Keratinocyte (primary cell): ENCODE data around the gene ACYP2. TPM values are rescaled to one million over a fixed set of nuclear protein-coding genes. Genes with fewer than 3 reads are reported as not detected.

Experiments used
- DNase-seq: peaks from one replicate; pipeline ENCODE4 v3.0.0-alpha.2; 2011; ENCODE audit warnings: low read depth, missing footprints, low spot score
- FAIRE-seq: peaks from 2 replicates; lab custom pipeline; 2011; peaks lifted over from hg19 to GRCh38; lab: Jason Lieb, UNC
- H2AFZ ChIP-seq: 2 replicates; pipeline ENCODE4 v1.6.0; 2012; ENCODE audit warnings: low read length, control low read depth, inconsistent platforms; ENCODE audit not compliant: control insufficient read depth
- H3K27ac ChIP-seq: 2 replicates; pipeline ENCODE4 v1.5.1; 2011; ENCODE audit warnings: low read length; ENCODE audit not compliant: control insufficient read depth, insufficient read depth
- H3K27me3 ChIP-seq: 3 replicates; pipeline ENCODE4 v1.6.0; 2011; ENCODE audit warnings: low read length; ENCODE audit not compliant: control insufficient read depth, insufficient read depth; ENCODE audit errors: extremely low read depth
- H3K36me3 ChIP-seq, 2 experiments: 2 replicates in 1 of 2; 3 replicates in 1 of 2; pipeline ENCODE4 v1.5.1; 2011; ENCODE audit warnings: low read length in 2 of 2, mild to moderate bottlenecking in 1 of 2; ENCODE audit not compliant: control insufficient read depth in 2 of 2, insufficient read depth in 2 of 2; ENCODE audit errors: extremely low read depth in 1 of 2
- H3K4me1 ChIP-seq: 3 replicates; pipeline ENCODE4 v1.5.1; 2011; ENCODE audit warnings: low read length; ENCODE audit not compliant: control insufficient read depth, insufficient read depth; ENCODE audit errors: extremely low read depth
- H3K4me2 ChIP-seq: 3 replicates; pipeline ENCODE4 v1.6.0; 2011; ENCODE audit warnings: low read depth, low read length; ENCODE audit not compliant: control insufficient read depth, insufficient read depth; ENCODE audit errors: extremely low read depth
- H3K4me3 ChIP-seq, 3 experiments: fragments of 200-600 bp in 1 of 3; sonication (generic) in 1 of 3; 2 replicates in 2 of 3; 3 replicates in 1 of 3; pipeline ENCODE4 v1.5.1; 2011 to 2016; ENCODE audit warnings: low read length in 3 of 3, mild to moderate bottlenecking in 3 of 3, control low read depth in 2 of 3, inconsistent platforms in 1 of 3, low read depth in 1 of 3, mixed read lengths in 1 of 3, mixed run types in 1 of 3, moderate library complexity in 1 of 3; ENCODE audit not compliant: control insufficient read depth in 2 of 3, insufficient read depth in 2 of 3; ENCODE audit errors: extremely low read depth in 1 of 3
- H3K79me2 ChIP-seq: 2 replicates; pipeline ENCODE4 v1.6.0; 2012; ENCODE audit warnings: low read length; ENCODE audit not compliant: control insufficient read depth, insufficient read depth
- H3K9ac ChIP-seq: 3 replicates; pipeline ENCODE4 v1.6.0; 2011; ENCODE audit warnings: low read length; ENCODE audit not compliant: control insufficient read depth, insufficient read depth; ENCODE audit errors: extremely low read depth
- H3K9me1 ChIP-seq: 3 replicates; pipeline ENCODE4 v1.6.0; 2011; ENCODE audit warnings: low read length; ENCODE audit not compliant: control insufficient read depth, insufficient read depth; ENCODE audit errors: extremely low read depth
- H3K9me3 ChIP-seq: 2 replicates; pipeline ENCODE4 v1.5.1; 2012; ENCODE audit warnings: low read depth, low read length; ENCODE audit not compliant: control insufficient read depth
- H4K20me1 ChIP-seq: 3 replicates; pipeline ENCODE4 v1.6.0; 2011; ENCODE audit warnings: low read length; ENCODE audit not compliant: control insufficient read depth, insufficient read depth; ENCODE audit errors: extremely low read depth
- EZH2 ChIP-seq: IDR thresholded peaks from one replicate; pipeline ENCODE4 v1.6.1; 2012; ENCODE audit warnings: inconsistent platforms, mild to moderate bottlenecking, low read length, moderate library complexity
- dilution Hi-C: fragments of 300-500 bp; cut with MboI; formaldehyde crosslinking; loops from one replicate; pipeline ENCODE4 v1.7.0; 2020; ENCODE audit warnings: low sequenced_read_pairs; ENCODE audit not compliant: extremely low pct_ligation_motif_present
- polyA plus RNA-seq, 5 experiments: library from polyadenylated mRNA; depleted of rRNA in 3 of 5; stranded (reverse) in 3 of 5; stranded (forward) in 1 of 5; unstranded in 1 of 5; fragments of >200 nt; gene quantifications; 1 replicate in 1 of 5; 2 replicates in 3 of 5; 3 replicates in 1 of 5; pipeline versions ENCODE4 v1.2.1 to v1.2.3, GENCODE V29; 2011 to 2012; ENCODE audit warnings: missing spikeins in 2 of 5, low read depth in 1 of 5, low replicate concordance in 1 of 5
- TF ChIP-seq, protein P1 (sequence below), 3 experiments: IDR thresholded peaks in 1 of 3; conservative IDR thresholded peaks in 1 of 3; optimal IDR thresholded peaks in 1 of 3; 2 replicates in 2 of 3; 3 replicates in 1 of 3; pipeline versions ENCODE3 to v1.5.1; 2011; ENCODE audit warnings: low read length in 3 of 3, mild to moderate bottlenecking in 3 of 3, moderate library complexity in 2 of 3, control low read depth in 1 of 3, inconsistent platforms in 1 of 3; ENCODE audit not compliant: insufficient read depth in 2 of 3; ENCODE audit errors: extremely low read depth in 1 of 3

ACYP2 gene
- polyA plus RNA-seq, 1 donor (not counting 4 experiments of a cell fraction or from before 2014, with no cell fraction given), result 8.7 TPM

DNA sequence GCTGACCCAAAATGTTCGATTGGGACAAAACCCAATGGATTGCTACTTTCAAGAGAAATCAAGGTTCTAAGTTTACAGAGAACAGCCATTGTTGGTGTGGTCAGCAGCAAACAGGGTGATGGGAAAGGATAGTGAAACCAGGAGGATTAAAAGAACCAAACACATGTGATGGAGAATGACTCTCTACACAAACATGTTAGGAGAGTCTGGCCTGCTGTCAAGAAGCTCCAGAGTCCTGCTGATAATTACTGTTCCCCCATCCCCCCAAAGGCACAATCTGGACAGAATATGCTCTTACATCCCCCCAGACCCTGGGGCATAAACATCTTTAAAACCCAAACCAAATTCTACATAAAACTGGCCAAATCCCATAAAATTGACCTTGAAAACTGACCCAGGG is 32.0 kb upstream of the ACYP2 start:
- TF ChIP-seq, protein P1, sequence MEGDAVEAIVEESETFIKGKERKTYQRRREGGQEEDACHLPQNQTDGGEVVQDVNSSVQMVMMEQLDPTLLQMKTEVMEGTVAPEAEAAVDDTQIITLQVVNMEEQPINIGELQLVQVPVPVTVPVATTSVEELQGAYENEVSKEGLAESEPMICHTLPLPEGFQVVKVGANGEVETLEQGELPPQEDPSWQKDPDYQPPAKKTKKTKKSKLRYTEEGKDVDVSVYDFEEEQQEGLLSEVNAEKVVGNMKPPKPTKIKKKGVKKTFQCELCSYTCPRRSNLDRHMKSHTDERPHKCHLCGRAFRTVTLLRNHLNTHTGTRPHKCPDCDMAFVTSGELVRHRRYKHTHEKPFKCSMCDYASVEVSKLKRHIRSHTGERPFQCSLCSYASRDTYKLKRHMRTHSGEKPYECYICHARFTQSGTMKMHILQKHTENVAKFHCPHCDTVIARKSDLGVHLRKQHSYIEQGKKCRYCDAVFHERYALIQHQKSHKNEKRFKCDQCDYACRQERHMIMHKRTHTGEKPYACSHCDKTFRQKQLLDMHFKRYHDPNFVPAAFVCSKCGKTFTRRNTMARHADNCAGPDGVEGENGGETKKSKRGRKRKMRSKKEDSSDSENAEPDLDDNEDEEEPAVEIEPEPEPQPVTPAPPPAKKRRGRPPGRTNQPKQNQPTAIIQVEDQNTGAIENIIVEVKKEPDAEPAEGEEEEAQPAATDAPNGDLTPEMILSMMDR (optimal IDR thresholded peaks at IDR 0.05 in 1 of 3, IDR thresholded peaks at IDR 0.05 in 1 of 3, conservative IDR thresholded peaks at IDR 0.05 in 1 of 3; ENCODE audit: extremely low read depth in 1 of 3, insufficient read depth in 2 of 3, low read length in 3 of 3), result no peak
- no peak for TF ChIP-seq EZH2
- Histone ChIP-seq H3K9me1 (no peaks in the 10 kb centered on the region), H3K27ac (no peak overlapping the region), H3K36me3 (peaks cover 0 to 1% of the 10 kb centered on the region in 2 experiments), H3K4me1 (peaks cover 11% of the 10 kb centered on the region), H3K9ac (no peak overlapping the region), H4K20me1 (no peaks in the 10 kb centered on the region), H3K9me3 (no peaks in the 10 kb centered on the region), H3K79me2 (no peaks in the 10 kb centered on the region), H3K4me3 (no peak overlapping the region), H2AFZ (no peak overlapping the region), H3K4me2 (no peak overlapping the region), H3K27me3 (no peaks in the 10 kb centered on the region)
- dilution Hi-C loops, result no loop called here
- DNase-seq (no peak), FAIRE-seq (no peak)

DNA sequence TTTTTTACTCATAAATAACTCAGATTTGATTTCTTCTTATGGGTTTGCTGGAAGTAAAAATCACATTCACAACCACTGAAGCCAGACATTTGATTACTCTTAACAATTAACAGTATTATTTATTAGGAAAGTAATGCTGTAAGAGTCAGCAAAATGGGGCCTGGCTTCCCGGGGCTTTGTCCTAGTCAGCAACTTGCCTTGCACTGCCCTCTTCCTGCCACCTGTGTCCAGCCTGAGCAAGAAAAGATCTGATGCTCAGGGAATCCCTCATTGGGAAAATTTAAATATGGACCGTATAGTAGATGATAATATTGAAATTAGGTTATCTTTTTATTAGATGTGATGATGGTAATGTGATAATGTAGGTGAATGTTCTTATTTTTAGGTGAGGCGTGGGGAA is 30.8 kb upstream of the ACYP2 start:
- FAIRE-seq (no peak), DNase-seq (no peak)
- H3K9ac ChIP-seq, result no peak overlapping the region
- H3K4me3 ChIP-seq, result no peak overlapping the region
- no peak overlapping the region for H3K27ac ChIP-seq
- H3K9me3 ChIP-seq, result no peaks in the 10 kb centered on the region
- H3K36me3 ChIP-seq, result no peaks in the 10 kb centered on the region
- H3K4me1 ChIP-seq, result peaks cover 15% of the 10 kb centered on the region
- dilution Hi-C loops, result no loop called here
- H3K27me3 ChIP-seq, result no peaks in the 10 kb centered on the region
- H3K4me2 ChIP-seq, result no peak overlapping the region
- H3K79me2 ChIP-seq, result no peaks in the 10 kb centered on the region
- H2AFZ ChIP-seq, result no peak overlapping the region
- H4K20me1 ChIP-seq, result no peaks in the 10 kb centered on the region
- no peaks in the 10 kb centered on the region for H3K9me1 ChIP-seq
- no peak for TF ChIP-seq EZH2
- TF ChIP-seq, protein P1 (optimal IDR thresholded peaks at IDR 0.05 in 1 of 3, IDR thresholded peaks at IDR 0.05 in 1 of 3, conservative IDR thresholded peaks at IDR 0.05 in 1 of 3; ENCODE audit: extremely low read depth in 1 of 3, insufficient read depth in 2 of 3, low read length in 3 of 3), result peak; percentile 33 to 72 (median 34)
